Large intestine (tissue), 3 donors: Measurements from ENCODE around the gene LRMDA. TPM values are rescaled to one million over a fixed set of nuclear protein-coding genes. Genes with fewer than 3 reads are reported as not detected.
A peak's percentile ranks its signal among the peaks of the same experiment; 100 is the strongest.
"Not testable (repeated sequence)": the region's sequence is repeated elsewhere in the genome, so short reads cannot be mapped to it uniquely, and the experiment has no call there.

ENCODE experiments used
- DNase-seq, 2 donors: peaks; one replicate each; pipeline versions ENCODE4 v3.0.0 to v3.0.0-alpha.2; 2013
- H3K27ac ChIP-seq: one replicate; pipeline ENCODE4 v1.5.1; 2013; ENCODE audit warnings: low read length
- H3K27me3 ChIP-seq: 2 replicates; pipeline ENCODE4 v1.6.1; 2013; ENCODE audit warnings: low read length; ENCODE audit not compliant: control insufficient read depth, insufficient read depth
- H3K36me3 ChIP-seq: 2 replicates; pipeline ENCODE4 v1.6.1; 2013; ENCODE audit warnings: low read length; ENCODE audit not compliant: control insufficient read depth, insufficient read depth
- H3K4me1 ChIP-seq: one replicate; pipeline ENCODE4 v1.6.1; 2013; ENCODE audit warnings: low read length; ENCODE audit not compliant: control insufficient read depth, insufficient read depth
- H3K4me3 ChIP-seq: one replicate; pipeline ENCODE4 v1.5.1; 2013; ENCODE audit warnings: low read length
- H3K9me3 ChIP-seq: one replicate; pipeline ENCODE4 v1.6.1; 2013; ENCODE audit warnings: mild to moderate bottlenecking, low read depth, low read length, moderate library complexity; ENCODE audit not compliant: control insufficient read depth
- WGBS: methylation state at CpG from one replicate; pipeline ENCODE4 v1.1.5; 2013; ENCODE audit warnings: low lambda C conversion rate; ENCODE audit not compliant: insufficient coverage; 5-methylcytosine and 5-hydroxymethylcytosine counted together
- polyA plus RNA-seq: library from polyadenylated mRNA; unstranded; fragments of 120-200 nt; gene quantifications from one replicate; pipeline ENCODE4 v1.2.1, GENCODE V29; 2013

LRMDA gene
- polyA plus RNA-seq, 1 donor, result 5.3 TPM

GRCh38 chr10:76526833-76527232, 1095.4 kb downstream of the LRMDA start:
- H3K36me3 ChIP-seq, DNase-seq, H3K9me3 ChIP-seq, H3K27ac ChIP-seq, H3K27me3 ChIP-seq, H3K4me3 ChIP-seq, H3K4me1 ChIP-seq: not testable (repeated sequence)
- no CpG with 5 or more reads among the region's 4 CpGs for WGBS

- WGBS, result 100% methylated on average over 2 of the region's 5 CpGs
- Histone ChIP-seq H3K27ac (no peak overlapping the region), H3K4me1 (no peaks in the 10 kb centered on the region), H3K4me3 (no peak overlapping the region), H3K27me3 (no peaks in the 10 kb centered on the region), H3K36me3 (no peaks in the 10 kb centered on the region), H3K9me3 (no peaks in the 10 kb centered on the region)
- DNase-seq, result no peak
Measured at GRCh38 chr10:76540331-76540730, 1108.9 kb downstream of the LRMDA start.

- DNase-seq, result no peak
- no peaks in the 10 kb centered on the region for H3K9me3 ChIP-seq
- 80% methylated on average over 1 of the region's 3 CpGs for WGBS
- no peak overlapping the region for H3K4me3 ChIP-seq
- no peaks in the 10 kb centered on the region for H3K4me1 ChIP-seq
- H3K27me3 ChIP-seq, result no peaks in the 10 kb centered on the region
- H3K27ac ChIP-seq, result no peak overlapping the region
- H3K36me3 ChIP-seq, result no peaks in the 10 kb centered on the region
Measured at GRCh38 chr10:76540786-76541185, 1109.4 kb downstream of the LRMDA start.

- H3K27ac ChIP-seq, result no peak overlapping the region
- WGBS, result no CpG with 5 or more reads among the region's 5 CpGs
Measured at GRCh38 chr10:76541852-76542251, 1110.4 kb downstream of the LRMDA start.

GRCh38 chr10:76542307-76542930, 1111.0 kb downstream of the LRMDA start:
- no peaks in the 10 kb centered on the region for H3K4me1 ChIP-seq
- no peaks in the 10 kb centered on the region for H3K27me3 ChIP-seq
- H3K27ac ChIP-seq, result no peak overlapping the region
- H3K36me3 ChIP-seq, result no peaks in the 10 kb centered on the region
- no peak overlapping the region for H3K4me3 ChIP-seq
- WGBS, result 90% methylated on average over 1 of the region's 6 CpGs
- no peak for DNase-seq
- no peaks in the 10 kb centered on the region for H3K9me3 ChIP-seq

More at GRCh38 chr10:76541852-76542251, 1110.4 kb downstream of the LRMDA start:
- Histone ChIP-seq H3K27me3 (no peaks in the 10 kb centered on the region), H3K4me1 (no peaks in the 10 kb centered on the region), H3K36me3 (no peaks in the 10 kb centered on the region), H3K4me3 (no peak overlapping the region), H3K9me3 (no peaks in the 10 kb centered on the region)
- DNase-seq, result no peak

GRCh38 chr10:76543655-76544054, 1112.2 kb downstream of the LRMDA start:
- Histone ChIP-seq H3K9me3 (no peaks in the 10 kb centered on the region), H3K4me1 (no peaks in the 10 kb centered on the region), H3K27ac (no peak overlapping the region), H3K27me3 (no peaks in the 10 kb centered on the region), H3K4me3 (no peak overlapping the region), H3K36me3 (no peaks in the 10 kb centered on the region)
- 100% methylated on average over 2 of the region's 4 CpGs for WGBS
- no peak for DNase-seq

- 60% methylated on average over 1 of the region's 1 CpG for WGBS
- Histone ChIP-seq H3K9me3 (no peaks in the 10 kb centered on the region), H3K36me3 (no peaks in the 10 kb centered on the region), H3K27me3 (no peaks in the 10 kb centered on the region), H3K4me1 (no peaks in the 10 kb centered on the region), H3K4me3 (no peak overlapping the region), H3K27ac (no peak overlapping the region)
- no peak for DNase-seq
Measured at GRCh38 chr10:76544789-76545188, 1113.4 kb downstream of the LRMDA start.

- no peak overlapping the region for H3K4me3 ChIP-seq
- no CpG with 5 or more reads among the region's 2 CpGs for WGBS
- no peaks in the 10 kb centered on the region for H3K4me1 ChIP-seq
- no peaks in the 10 kb centered on the region for H3K27me3 ChIP-seq
- H3K9me3 ChIP-seq, result no peaks in the 10 kb centered on the region
- no peak overlapping the region for H3K27ac ChIP-seq
- no peaks in the 10 kb centered on the region for H3K36me3 ChIP-seq
- DNase-seq, result no peak
Measured at GRCh38 chr10:76546411-76546810, 1115.0 kb downstream of the LRMDA start.

- H3K27ac ChIP-seq, result no peak overlapping the region
- WGBS, result 19% methylated on average over 3 of the region's 11 CpGs
Measured at GRCh38 chr10:76547352-76547972, 1116.0 kb downstream of the LRMDA start.

GRCh38 chr10:76548716-76549115, 1117.3 kb downstream of the LRMDA start:
- no peak overlapping the region for H3K27ac ChIP-seq
- no peak overlapping the region for H3K4me3 ChIP-seq
- DNase-seq, result no peak
- no peaks in the 10 kb centered on the region for H3K27me3 ChIP-seq
- no peaks in the 10 kb centered on the region for H3K36me3 ChIP-seq
- H3K4me1 ChIP-seq, result no peaks in the 10 kb centered on the region
- WGBS, result no CpG with 5 or more reads among the region's 1 CpG
- no peaks in the 10 kb centered on the region for H3K9me3 ChIP-seq

More at GRCh38 chr10:76547352-76547972, 1116.0 kb downstream of the LRMDA start:
- Histone ChIP-seq H3K36me3 (no peaks in the 10 kb centered on the region), H3K9me3 (no peaks in the 10 kb centered on the region), H3K4me3 (no peak overlapping the region), H3K4me1 (no peaks in the 10 kb centered on the region), H3K27me3 (no peaks in the 10 kb centered on the region)
- peak; percentile 47 to 50 for DNase-seq

GRCh38 chr10:76549171-76549570, 1117.7 kb downstream of the LRMDA start:
- Histone ChIP-seq H3K9me3 (no peaks in the 10 kb centered on the region), H3K4me3 (no peak overlapping the region), H3K27ac (no peak overlapping the region), H3K36me3 (no peaks in the 10 kb centered on the region), H3K27me3 (no peaks in the 10 kb centered on the region), H3K4me1 (no peaks in the 10 kb centered on the region)
- WGBS, result no CpG with 5 or more reads among the region's 3 CpGs
- no peak for DNase-seq
